IMR-90 (cell line): ENCODE results near the gene NUDT5. TPM values are rescaled to one million over a fixed set of nuclear protein-coding genes. Genes with fewer than 3 reads are reported as not detected.

ENCODE experiments used
- MAFK ChIP-seq: IDR thresholded peaks from 2 replicates; pipeline ENCODE4 v1.6.1; 2012; ENCODE audit warnings: low read depth, low read length, improper control_type of control experiment
- MAZ ChIP-seq: IDR thresholded peaks from 2 replicates; pipeline ENCODE4 v1.6.1; 2012; ENCODE audit warnings: low read depth, mild to moderate bottlenecking, low read length, improper control_type of control experiment, moderate library complexity, borderline replicate concordance
- RFX5 ChIP-seq: IDR thresholded peaks from 2 replicates; pipeline ENCODE4 v1.8.0; 2012; ENCODE audit warnings: low read depth, mild to moderate bottlenecking, low read length, moderate library complexity
- SMC3 ChIP-seq: fragments of 150-350 bp; IDR thresholded peaks from 2 replicates; pipeline ENCODE4 v1.6.1; 2016; ENCODE audit warnings: low read depth, mild to moderate bottlenecking, antibody characterized with exemption, low read length, moderate library complexity
- microRNA-seq, 2 experiments: library from miRNA; stranded (forward) in 1 of 2; unstranded in 1 of 2; fragments of 10-50 nt in 1 of 2; fragments of <30 nt in 1 of 2; gene quantifications in 1 of 2; microRNA quantifications in 1 of 2; one replicate each; pipeline versions ENCODE3 to v1.1.0; 2013 to 2020; ENCODE audit not compliant: insufficient read depth in 1 of 2, insufficient read length in 1 of 2, unreplicated experiment in 1 of 2
- polyA plus RNA-seq, 3 experiments: library from polyadenylated mRNA; depleted of rRNA; stranded (reverse); fragments of >200 nt; gene quantifications; 2 replicates each; pipeline ENCODE4 v1.2.3, GENCODE V29; 2012; ENCODE audit warnings: low replicate concordance in 1 of 3
- small RNA-seq, 5 experiments: library from RNA; depleted of rRNA; stranded (forward); fragments of <200 nt; gene quantifications; one replicate each; pipeline ENCODE3, GENCODE V24; 2012
- total RNA-seq: library from RNA; depleted of rRNA; stranded (reverse); fragments of >200 nt; gene quantifications from 2 replicates; pipeline ENCODE4 v1.2.3, GENCODE V29; 2012; rRNA removed

Gene NUDT5
- total and polyA plus RNA-seq, 2 of the 4 experiments (the other 2 are of a cell fraction): 70.1 to 74.6 TPM

DNA sequence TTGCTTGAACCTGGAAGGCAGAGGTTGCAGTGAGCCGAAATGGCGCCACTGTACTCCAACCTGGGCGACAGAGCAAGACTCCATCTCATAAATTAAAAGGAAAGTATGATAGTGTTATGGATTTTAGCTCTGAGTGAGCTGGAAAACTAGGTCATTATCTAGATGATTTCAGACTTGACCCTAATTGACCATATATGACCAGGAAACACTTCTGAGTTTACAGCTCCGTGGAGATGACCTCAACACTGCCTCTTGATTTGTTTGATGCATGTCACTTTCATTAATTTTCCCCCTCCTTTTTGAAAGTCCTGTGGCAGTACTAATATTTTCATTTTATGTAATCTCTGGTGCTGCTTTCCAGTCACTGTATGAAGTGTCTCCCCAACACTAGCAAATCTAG, 74.0 kb downstream of the NUDT5 start (continued):
- no peak for TF ChIP-seq RFX5
- no peak for TF ChIP-seq SMC3
- TF ChIP-seq MAZ: no peak
- no peak for TF ChIP-seq MAFK

Small RNA genes within 50 kb of the gene (microRNA-seq; reads per million reads assigned to microRNA genes)
- 0 reads per million in 2 experiments for gene MIR548AK (ENCODE audit: insufficient read depth in 1 of 2, insufficient read length in 1 of 2, unreplicated experiment in 1 of 2)
- not detected for gene RNU6-88P (ENCODE audit: insufficient read depth, insufficient read length)

Small RNA genes within 50 kb of the gene (small RNA-seq; reads per million reads assigned to genes)
- 0 reads per million in 5 experiments for gene MIR548AK
- 0 reads per million in 5 experiments for gene RNU6-88P

Other genes with a start within 250 kb of the NUDT5 start
- gene UPF2, start 153.1 kb downstream of the NUDT5 start, total RNA-seq: 14.3 and 22.8 TPM in 2 replicates
- 8.0 and 9.2 TPM in 2 replicates for gene UPF2, start 153.1 kb downstream of the NUDT5 start, polyA plus RNA-seq (2012; rRNA removed)
- 20.3 and 27.8 TPM in 2 replicates for gene DHTKD1, start 126.9 kb downstream of the NUDT5 start, total RNA-seq
- gene DHTKD1, start 126.9 kb downstream of the NUDT5 start, polyA plus RNA-seq (2012; rRNA removed): 7.8 and 13.9 TPM in 2 replicates
- 6.8 and 8.3 TPM in 2 replicates for gene SEC61A2, start 66.2 kb downstream of the NUDT5 start, total RNA-seq
- gene SEC61A2, start 66.2 kb downstream of the NUDT5 start, polyA plus RNA-seq (2012; rRNA removed): 8.2 and 10.3 TPM in 2 replicates
- 171 and 203 TPM in 2 replicates for gene CDC123, start 297 bp upstream of the NUDT5 start, total RNA-seq
- 100 and 108 TPM in 2 replicates for gene CDC123, start 297 bp upstream of the NUDT5 start, polyA plus RNA-seq (2012; rRNA removed)
- gene CAMK1D, start 153.7 kb upstream of the NUDT5 start, total RNA-seq: 4.2 and 5.0 TPM in 2 replicates
- 4.1 and 5.3 TPM in 2 replicates for gene CAMK1D, start 153.7 kb upstream of the NUDT5 start, polyA plus RNA-seq (2012; rRNA removed)